Skeletal muscle satellite cell (primary cell): ENCODE data around the gene PPFIA1.

ENCODE experiments used
- H3K27me3 ChIP-seq: 2 replicates; pipeline ENCODE4 v1.7.0; 2013; ENCODE audit warnings: low read length; ENCODE audit not compliant: control insufficient read depth, insufficient read depth
- H3K36me3 ChIP-seq: 2 replicates; pipeline ENCODE4 v1.7.0; 2013; ENCODE audit warnings: mild to moderate bottlenecking, control low read depth, low read length; ENCODE audit not compliant: insufficient read depth
- H3K4me1 ChIP-seq: 2 replicates; pipeline ENCODE4 v1.7.0; 2013; ENCODE audit warnings: low read length; ENCODE audit not compliant: control insufficient read depth, insufficient read depth
- H3K4me2 ChIP-seq: 2 replicates; pipeline ENCODE4 v1.7.0; 2013; ENCODE audit warnings: mild to moderate bottlenecking, low read length
- H3K4me3 ChIP-seq: 2 replicates; pipeline ENCODE4 v1.7.0; 2013; ENCODE audit warnings: low read length
- H3K9ac ChIP-seq: 2 replicates; pipeline ENCODE4 v1.7.0; 2013; ENCODE audit warnings: mild to moderate bottlenecking, low read depth, low read length, moderate library complexity
- H3K9me3 ChIP-seq: replicated peaks from 2 replicates; pipeline ENCODE4 v1.7.0; 2013; ENCODE audit warnings: mild to moderate bottlenecking, control low read depth, low read length
- small RNA-seq: library from RNA; depleted of rRNA; stranded (forward); fragments of <200 nt; gene quantifications from one replicate; pipeline ENCODE3, GENCODE V24; 2012

Gene PPFIA1

GRCh38 chr11:70432580-70432979, 162.1 kb downstream of the PPFIA1 start:
- no peaks in the 10 kb centered on the region for H3K27me3 ChIP-seq
- H3K4me2 ChIP-seq, result no peak overlapping the region
- no peaks in the 10 kb centered on the region for H3K9me3 ChIP-seq
- no peak overlapping the region for H3K9ac ChIP-seq
- no peak overlapping the region for H3K4me3 ChIP-seq
- H3K36me3 ChIP-seq, result peaks cover 97% of the 10 kb centered on the region
- no peaks in the 10 kb centered on the region for H3K4me1 ChIP-seq

GRCh38 chr11:70433038-70433437, 162.5 kb downstream of the PPFIA1 start:
- Histone ChIP-seq H3K4me1 (no peaks in the 10 kb centered on the region), H3K36me3 (peaks cover 97% of the 10 kb centered on the region), H3K9me3 (no peaks in the 10 kb centered on the region), H3K4me3 (no peak overlapping the region), H3K27me3 (no peaks in the 10 kb centered on the region), H3K9ac (no peak overlapping the region), H3K4me2 (no peak overlapping the region)

GRCh38 chr11:70433526-70433925, 163.0 kb downstream of the PPFIA1 start:
- Histone ChIP-seq H3K27me3 (no peaks in the 10 kb centered on the region), H3K9me3 (no peaks in the 10 kb centered on the region), H3K4me1 (no peaks in the 10 kb centered on the region), H3K36me3 (peaks cover 96% of the 10 kb centered on the region), H3K4me2 (no peak overlapping the region), H3K9ac (no peak overlapping the region), H3K4me3 (no peak overlapping the region)

Small RNAs within 50 kb of the gene (small RNA-seq; reads per million reads assigned to genes)
- 4.1 reads per million, percentile 83 among the genes with 10 or more reads in this experiment for gene MIR548K
